ENCODE data around the gene UNC13C. TPM values are rescaled to one million over a fixed set of nuclear protein-coding genes. Genes with fewer than 3 reads are reported as not detected.

Gene UNC13C
- total and polyA plus RNA-seq, 2 of the 13 experiments (the other 11 are each of a cell fraction or from before 2014, with no cell fraction given): 0.04 TPM; not detected in 1

- Histone ChIP-seq H3K4me2 (ENCODE audit: low read depth, low read length) (no peak overlapping the region), H4K20me1 (ENCODE audit: insufficient read depth, low read length) (no peaks in the 10 kb centered on the region), H3K4me3 (replicated peaks in 1 of 3; ENCODE audit: insufficient read depth in 1 of 3, low read depth in 2 of 3, low read length in 3 of 3) (no peak overlapping the region), H3K27me3 (ENCODE audit: control insufficient read depth in 1 of 2, insufficient read depth in 2 of 2, low read length in 2 of 2) (no peaks in the 10 kb centered on the region), H3K79me2 (ENCODE audit: insufficient read depth, low read length) (no peaks in the 10 kb centered on the region), H3K9ac (ENCODE audit: insufficient read depth, low read depth, low read length) (no peak overlapping the region), H2AFZ (ENCODE audit: low read length) (no peak overlapping the region), H3K9me3 (ENCODE audit: low read length) (no peaks in the 10 kb centered on the region), H3K4me1 (ENCODE audit: insufficient read depth, low read length) (no peaks in the 10 kb centered on the region), H3K27ac (ENCODE audit: extremely low read length, insufficient read depth, low read length) (no peak overlapping the region), H3K36me3 (replicated peaks in 1 of 2; ENCODE audit: control insufficient read depth in 1 of 2, insufficient read depth in 2 of 2, low read length in 2 of 2) (no peaks in the 10 kb centered on the region)
- ATAC-seq: no peak
- CTCF ChIA-PET (ENCODE audit: low intra/inter-chr PET ratio, low total read pairs): no interaction called here
- 42% methylated on average over 4 of the region's 5 CpGs for WGBS (ENCODE audit: low lambda C conversion rate)
- no peak for DNase-seq (ENCODE audit: low spot score)
- TF ChIP-seq ZNF230 (CRISPR knock-in tag; IDR thresholded peaks at IDR 0.05) (no peak), ZBTB26 (CRISPR knock-in tag; IDR thresholded peaks at IDR 0.05; ENCODE audit: borderline replicate concordance) (no peak), NCOA1 (CRISPR knock-in tag; IDR thresholded peaks at IDR 0.05) (no peak), MAFF (IDR thresholded peaks at IDR 0.05; ENCODE audit: low read depth, low read length) (no peak), ZNF564 (CRISPR knock-in tag; IDR thresholded peaks at IDR 0.05) (no peak), KDM1A (CRISPR knock-in tag; IDR thresholded peaks at IDR 0.05) (no peak), YY1 (IDR thresholded peaks at IDR 0.05; ENCODE audit: insufficient read depth, insufficient replicate concordance, low read depth, low read length) (no peak)
- TF ChIP-seq, protein P1, sequence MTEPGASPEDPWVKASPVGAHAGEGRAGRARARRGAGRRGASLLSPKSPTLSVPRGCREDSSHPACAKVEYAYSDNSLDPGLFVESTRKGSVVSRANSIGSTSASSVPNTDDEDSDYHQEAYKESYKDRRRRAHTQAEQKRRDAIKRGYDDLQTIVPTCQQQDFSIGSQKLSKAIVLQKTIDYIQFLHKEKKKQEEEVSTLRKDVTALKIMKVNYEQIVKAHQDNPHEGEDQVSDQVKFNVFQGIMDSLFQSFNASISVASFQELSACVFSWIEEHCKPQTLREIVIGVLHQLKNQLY (CRISPR knock-in tag; IDR thresholded peaks at IDR 0.05): no peak
- TF ChIP-seq, protein P2, sequence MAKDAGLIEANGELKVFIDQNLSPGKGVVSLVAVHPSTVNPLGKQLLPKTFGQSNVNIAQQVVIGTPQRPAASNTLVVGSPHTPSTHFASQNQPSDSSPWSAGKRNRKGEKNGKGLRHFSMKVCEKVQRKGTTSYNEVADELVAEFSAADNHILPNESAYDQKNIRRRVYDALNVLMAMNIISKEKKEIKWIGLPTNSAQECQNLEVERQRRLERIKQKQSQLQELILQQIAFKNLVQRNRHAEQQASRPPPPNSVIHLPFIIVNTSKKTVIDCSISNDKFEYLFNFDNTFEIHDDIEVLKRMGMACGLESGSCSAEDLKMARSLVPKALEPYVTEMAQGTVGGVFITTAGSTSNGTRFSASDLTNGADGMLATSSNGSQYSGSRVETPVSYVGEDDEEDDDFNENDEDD (CRISPR knock-in tag; IDR thresholded peaks at IDR 0.05; ENCODE audit: borderline replicate concordance): no peak
- in situ Hi-C loops (cut with HindIII; ENCODE audit: extremely low pct_ligation_motif_present, low pct_unique_long_range_greater_than_20kb): no loop called here
- no TSS peak for BruUV-seq (replicated peaks)
- intact Hi-C loops (cut with micrococcal nuclease; ENCODE audit: unreplicated experiment): no loop called here
- POLR2A ChIA-PET: no interaction called here
- no peak for FAIRE-seq
These were observed 396.1 kb downstream of the UNC13C start for GRCh38 chr15:54374184-54374952.
